8988T (cell line): ENCODE measurements around the gene TNFRSF1A.

Experiments
- DNase-seq: peaks from one replicate; pipeline ENCODE4 v3.0.0; 2011

The TNFRSF1A gene

GRCh38 chr12:6374028-6374785 is 32.3 kb upstream of the TNFRSF1A start:
- DNase-seq = no peak

DNA sequence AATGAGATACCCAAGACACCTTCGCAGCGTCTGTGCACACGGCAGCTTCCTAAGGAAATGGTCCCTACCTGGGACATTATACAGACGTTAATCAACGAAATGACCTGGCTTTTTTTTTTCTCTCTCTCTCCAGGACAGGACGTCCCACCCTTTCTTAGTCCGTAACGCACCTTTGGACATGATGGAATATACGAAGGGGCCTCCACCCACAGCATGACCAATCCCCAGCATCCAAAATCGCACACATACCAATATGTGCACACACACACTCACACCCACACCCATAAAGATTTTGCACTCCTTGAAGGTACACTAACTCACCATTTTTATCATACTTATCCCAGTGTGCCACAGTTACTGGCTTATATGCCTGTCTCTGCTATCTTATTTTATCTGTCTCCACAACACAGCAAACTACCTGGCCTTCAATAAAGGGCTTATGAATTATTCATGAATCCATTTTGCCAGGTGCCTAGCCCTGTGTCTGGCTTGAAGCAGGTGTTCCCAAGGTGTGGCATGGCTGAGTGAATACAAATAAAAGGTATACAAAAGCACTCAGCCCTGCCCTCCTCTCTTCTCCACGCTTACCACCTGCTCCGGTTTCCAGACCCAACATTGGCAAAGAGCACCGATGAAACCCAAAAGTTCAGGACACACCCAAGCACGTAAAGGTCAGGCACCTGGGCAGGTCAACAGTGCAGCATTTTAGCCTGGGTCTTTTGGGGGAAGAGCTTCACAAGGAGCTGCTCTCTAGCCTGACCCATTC is 31.3 kb upstream of the TNFRSF1A start:
- DNase-seq = no peak

DNA sequence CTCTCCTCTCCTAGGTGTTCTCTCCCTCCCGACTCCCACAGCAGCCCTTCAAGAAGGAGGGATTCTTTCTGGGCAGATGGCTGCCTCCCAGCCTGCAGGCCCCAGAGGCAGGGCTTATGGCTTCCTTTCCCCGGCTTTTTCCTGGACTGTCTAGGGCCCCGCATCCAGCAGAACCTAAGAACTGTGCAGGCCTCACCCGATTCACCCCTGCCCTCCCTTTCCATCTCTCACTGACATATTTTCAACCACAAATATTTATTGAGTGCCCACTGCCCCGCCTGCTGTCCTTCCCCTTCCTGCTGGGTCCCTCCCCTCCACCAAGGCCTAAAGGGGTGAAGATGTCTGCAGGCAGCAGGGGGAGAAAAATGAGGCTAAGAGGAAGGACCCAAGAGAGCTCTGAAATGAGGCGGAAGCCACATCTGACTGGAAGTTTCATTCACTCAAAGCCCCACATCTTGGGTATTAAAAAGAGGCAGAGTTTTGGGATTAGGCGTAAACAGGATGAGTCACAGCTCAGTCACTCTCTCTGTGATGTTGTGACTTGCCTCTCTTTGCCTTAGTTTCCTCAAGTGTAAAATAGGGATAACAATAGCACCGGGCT is 30.6 kb upstream of the TNFRSF1A start:
- DNase-seq = no peak

DNA sequence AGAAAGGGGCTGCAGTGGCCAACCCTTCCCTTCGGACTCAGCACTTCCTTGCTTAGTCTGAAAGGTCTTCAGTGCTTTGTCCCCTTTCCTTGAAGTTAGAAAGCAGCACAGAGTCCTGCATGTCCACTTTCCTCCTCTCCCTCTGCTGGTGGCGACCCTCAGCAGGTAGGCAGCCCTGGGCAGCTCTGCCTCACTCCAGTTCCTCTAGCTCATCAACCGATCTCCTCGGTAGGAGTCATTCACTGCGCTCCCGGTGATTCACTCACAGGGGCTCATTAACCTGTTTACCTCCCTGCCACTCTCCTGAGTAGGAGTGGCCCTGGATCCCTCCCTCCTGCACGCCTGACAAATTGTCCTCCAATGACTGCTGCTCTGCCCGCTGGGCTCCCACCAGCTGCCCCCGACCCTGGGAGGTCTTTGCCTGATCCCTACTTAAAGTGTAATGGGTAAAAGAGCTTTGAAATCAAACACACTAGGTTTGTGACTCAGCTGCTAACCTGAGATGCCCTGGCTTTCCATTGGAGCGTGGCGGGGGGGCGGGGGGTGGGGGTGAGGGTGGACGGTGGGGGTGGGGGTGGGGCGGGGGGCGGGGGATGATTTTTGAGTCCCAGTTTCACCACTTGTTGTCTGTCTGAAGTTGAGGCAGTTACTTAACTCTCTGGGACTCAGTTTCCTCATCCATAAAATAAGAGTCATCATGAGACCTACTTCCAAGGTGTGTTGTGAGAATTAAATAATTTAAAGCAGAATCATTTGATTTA is 29.3 kb upstream of the TNFRSF1A start:
- DNase-seq = peak; percentile 55

DNA sequence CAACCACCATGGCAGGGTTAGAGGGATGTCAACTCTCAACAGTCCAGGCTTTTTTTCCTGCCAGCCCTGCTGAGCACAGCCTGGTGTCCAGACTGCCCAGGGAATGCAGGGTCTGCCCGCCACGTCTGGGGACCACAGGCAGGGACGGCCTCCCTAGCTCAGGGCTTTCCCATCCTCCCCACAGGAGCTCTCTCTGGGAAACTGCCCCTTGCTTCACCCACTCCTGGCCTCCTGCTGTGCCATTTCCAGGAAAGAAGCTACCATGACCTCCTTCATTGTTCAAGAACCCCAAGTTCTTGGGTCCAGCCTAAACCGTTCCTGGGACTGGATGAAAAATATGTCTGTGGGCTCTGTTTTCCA is 28.7 kb upstream of the TNFRSF1A start:
- no peak for DNase-seq

DNA sequence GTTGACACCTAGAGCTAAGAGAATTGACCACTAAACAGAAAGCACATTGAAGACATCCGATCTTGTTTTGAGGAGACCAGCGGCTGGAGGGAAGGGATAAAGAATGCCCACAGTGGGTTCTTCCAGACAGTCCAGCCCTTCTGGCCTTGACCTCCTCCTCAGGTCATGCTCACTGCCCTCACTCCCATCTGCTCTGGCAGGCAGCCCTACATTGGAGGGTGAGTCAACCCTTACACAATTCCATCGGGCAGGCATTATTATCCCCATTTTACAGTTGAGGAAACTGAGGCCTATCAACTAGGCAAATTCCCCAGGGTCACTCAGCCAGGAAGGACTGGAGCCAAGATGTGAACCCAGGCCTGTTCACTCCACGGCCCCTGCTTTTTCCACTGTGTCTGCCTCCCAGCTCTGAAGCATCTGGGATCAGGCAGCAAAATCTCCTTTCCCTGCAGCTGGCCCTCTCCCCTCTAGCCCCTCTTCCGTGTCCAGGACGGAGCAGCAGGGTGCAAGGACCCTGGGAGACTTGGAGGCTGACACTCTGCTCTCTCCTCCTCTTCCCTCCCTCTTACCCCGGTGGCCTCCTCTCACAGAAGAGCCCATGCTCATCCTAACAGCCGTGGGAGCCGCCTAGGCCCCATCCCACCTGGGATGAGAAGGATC is 28.2 kb upstream of the TNFRSF1A start:
- no peak for DNase-seq

DNA sequence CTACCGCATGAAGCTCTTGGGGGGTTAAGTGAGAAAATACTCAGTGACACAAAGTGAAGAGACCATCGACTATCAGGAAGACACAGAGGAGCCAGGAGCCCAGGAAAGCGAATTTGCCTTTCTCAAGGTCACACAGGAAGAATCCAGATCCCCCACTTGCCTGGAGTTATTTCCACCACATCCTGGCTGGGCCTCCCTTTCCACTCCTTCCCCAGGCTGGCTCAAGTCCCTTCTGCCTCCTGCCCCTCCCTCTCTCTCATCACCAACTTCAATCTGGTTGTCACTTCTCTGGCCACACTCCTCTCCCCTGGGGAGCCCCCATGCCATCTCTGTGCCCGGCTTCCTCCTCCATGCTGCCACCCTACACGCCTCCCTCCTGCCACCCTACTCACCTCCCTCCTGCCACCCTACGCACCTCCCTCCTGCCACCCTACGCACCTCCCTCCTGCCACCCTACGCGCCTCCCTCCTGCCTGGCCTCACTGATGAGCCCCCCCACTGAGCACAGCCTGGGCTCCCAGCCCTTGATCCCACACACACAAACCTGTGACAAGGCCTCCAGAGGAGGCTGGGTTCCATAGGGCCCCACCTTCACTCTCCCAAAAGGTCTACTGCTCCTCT is 27.1 kb upstream of the TNFRSF1A start:
- DNase-seq = no peak

- DNase-seq = no peak
Measured at GRCh38 chr12:6367969-6368892, 26.4 kb upstream of the TNFRSF1A start.

DNA sequence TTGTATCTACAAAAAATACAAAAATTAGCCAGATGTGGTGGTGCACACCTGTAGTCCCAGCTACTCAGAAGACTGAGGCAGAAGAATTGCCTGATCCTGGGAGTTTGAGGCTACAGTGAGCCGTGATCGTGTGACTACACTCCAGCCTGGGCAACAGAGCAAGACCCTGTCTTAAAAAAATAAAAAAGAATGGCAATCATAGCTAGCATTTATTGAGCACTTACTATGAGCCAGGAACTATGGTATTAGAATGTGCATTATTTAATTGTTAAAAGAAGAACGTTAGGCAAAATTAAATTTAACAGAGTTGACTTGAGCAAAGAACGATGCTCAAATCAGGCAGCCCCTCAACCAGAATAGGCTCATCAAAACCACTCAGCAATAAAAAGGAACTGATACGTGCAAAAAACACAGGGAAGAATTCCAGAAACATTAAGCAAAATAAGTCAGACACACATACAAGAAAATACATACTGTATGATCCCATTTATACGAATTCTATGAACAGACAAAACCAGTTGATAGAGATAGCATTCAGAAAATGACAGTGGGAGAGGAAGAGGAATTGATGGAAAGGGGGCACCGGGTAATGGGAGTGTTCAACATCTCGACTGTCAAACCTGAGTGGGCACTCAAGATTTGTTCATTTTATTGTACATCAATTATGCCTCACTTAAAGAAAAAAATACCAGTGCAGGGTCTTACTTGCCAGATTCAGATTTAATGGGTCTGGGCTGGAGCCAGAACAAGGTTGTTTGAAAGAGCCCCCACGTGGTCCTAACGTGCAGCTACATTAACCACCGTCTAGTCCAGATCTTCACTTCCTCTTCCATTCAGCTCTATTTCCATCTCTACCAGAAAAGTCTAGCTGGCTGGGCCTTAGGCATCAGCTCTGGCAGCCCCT is 25.4 kb upstream of the TNFRSF1A start:
- no peak for DNase-seq

- DNase-seq = no peak
Measured at GRCh38 chr12:6364044-6364374, 22.1 kb upstream of the TNFRSF1A start.

DNA sequence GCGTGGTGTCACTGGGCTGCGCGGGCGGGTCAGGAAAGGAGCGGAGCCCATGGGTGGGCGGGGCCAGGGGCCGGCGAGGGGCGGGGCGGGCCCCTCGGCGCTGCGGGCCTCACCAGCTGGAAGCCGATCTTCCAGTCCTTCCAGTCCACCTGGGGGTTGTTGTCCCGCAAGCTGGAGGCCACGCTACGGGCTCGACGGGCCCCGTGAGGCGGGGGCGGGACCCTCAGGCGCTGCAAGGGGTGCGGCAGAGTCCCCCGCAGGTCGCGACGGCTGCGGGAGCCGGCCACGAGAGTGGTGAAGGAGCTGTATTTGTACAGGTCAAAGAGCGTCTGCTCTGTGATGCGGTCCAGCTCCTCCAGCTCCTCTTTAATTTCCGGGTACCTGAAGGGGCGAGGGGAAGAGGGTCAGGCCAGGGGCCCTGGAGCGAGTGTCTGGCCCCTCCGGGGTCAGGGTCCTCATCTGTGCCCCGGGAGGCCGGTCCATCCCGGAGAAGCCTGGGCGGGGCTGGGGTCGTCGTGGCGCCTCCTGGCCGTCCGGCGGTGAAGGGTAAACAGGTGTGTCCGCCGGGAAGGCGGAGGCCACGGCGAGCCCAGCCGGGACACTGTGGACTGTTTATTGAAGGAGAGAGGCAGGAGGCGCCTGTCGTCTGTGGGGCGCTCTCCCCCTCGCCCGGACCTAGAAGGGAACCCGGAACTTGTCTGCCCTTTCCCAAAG is 21.6 kb upstream of the TNFRSF1A start:
- peak; percentile 90 for DNase-seq

GRCh38 chr12:6363010-6363329 is 21.1 kb upstream of the TNFRSF1A start:
- DNase-seq = no peak

- no peak for DNase-seq
Measured at GRCh38 chr12:6362403-6362802, 20.5 kb upstream of the TNFRSF1A start.

DNA sequence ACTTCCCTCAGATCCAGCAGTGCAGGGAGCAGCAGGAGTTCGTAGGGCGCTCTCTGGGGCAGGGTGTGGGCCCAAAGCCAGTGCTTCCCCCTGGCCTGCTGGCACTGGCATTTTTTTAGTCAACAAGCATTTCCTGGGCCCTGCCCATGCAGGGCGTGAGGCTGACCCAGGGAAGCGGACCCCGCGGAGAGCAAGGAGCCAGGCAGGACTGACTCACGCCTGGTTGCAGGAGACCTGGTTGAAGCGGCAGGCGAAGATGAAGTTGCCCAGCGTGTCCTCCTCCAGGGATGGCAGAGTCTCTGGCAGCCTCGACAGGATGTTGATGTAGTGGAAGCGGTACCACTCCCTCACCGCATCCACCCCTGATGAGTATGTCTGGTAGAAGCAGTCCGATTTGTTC is 20.0 kb upstream of the TNFRSF1A start:
- peak; percentile 63 for DNase-seq

DNA sequence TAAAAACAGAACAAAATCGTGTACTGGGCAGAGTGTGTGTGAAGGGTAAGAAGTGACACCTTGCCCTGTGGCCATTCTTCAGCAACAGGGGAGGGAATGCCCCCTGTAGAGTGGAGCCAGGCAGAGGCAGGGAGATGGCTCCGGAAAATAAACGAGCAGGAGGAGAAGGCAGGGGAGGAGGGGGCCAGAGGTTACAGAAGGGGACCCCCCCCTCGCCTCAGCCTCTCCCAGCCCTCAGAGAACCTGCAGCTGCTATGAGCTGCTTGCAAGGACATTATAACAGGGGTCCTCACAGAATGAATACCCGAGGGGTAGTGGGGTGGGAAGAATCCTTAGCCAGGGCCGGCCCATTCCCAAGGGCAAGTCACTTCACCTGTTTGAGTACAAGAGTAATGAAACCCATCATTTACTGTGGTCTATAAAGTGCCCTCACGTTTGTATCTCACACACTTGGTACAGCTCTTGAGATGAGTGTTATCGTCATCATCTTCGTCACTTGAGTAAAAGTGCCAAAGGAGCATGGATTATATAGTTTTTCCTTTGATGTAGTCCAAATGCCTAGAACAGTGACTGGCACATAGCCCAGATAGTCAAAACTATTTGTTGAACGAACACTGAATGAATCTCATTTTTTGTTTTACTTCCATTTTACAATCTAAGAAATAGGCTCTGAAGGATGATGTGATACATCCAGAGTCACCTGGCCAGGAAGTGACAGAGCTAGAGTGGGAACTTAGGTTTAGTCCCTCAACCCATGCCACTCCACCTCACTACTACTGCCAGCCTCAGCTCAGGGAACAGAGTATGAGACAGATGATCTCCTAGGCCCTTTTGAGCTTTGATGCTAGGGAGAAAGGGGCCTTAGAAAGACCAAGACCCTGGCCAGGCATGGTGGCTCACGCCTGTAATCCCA is 19.0 kb upstream of the TNFRSF1A start:
- DNase-seq = no peak

- DNase-seq = no peak
Measured at GRCh38 chr12:6360080-6360571, 18.2 kb upstream of the TNFRSF1A start.

DNA sequence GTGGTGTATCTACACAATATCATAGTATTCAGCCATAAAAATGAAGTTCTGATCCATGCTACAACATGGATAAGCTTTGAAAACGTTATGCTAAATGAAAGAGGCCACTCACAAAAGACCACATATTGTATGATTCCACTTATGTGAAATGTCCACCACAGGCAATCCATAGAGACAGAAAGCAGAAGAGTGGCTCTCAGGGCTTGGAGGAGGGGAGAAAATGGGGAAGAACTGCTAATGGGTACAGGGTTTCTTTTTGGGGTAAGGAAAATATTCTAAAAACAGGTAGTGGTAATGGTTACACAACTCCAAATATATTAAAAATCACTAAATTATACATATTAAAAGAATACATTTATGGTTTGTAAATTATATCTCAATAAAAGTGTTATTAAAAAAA is 17.0 kb upstream of the TNFRSF1A start:
- no peak for DNase-seq

DNA sequence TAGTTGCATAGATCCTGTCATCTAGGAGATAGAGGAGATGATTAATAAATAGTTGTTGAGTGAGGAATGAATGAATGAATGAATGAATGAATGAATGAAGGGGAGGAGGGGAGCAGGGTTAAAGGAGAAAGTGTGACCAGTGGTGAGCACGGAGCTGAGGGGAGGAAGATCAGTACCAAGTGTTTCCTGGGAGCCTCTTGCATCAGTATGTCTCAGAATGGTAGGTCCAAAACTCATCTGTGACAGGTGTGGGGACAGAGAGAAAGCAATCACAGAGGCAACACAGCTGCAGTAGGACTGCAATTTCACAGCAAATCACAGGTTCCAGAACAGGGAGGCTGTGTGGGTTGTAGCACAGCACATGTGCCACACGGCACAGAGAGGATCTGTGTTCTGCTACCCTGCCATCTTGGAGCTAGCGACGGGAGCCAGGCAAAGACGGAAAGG is 14.5 kb upstream of the TNFRSF1A start:
- DNase-seq = no peak
